A549 (cell line): ENCODE data around the gene USP3.

Source experiments
- CHD2 ChIP-seq: fragments of 150-350 bp; IDR thresholded peaks from 2 replicates; pipeline ENCODE4 v1.6.1; 2014; ENCODE audit warnings: low read length; ENCODE audit not compliant: partially characterized antibody
- FOSL2 ChIP-seq, 2 experiments: fragments of 450-650 bp in 1 of 2; fragments of >200 bp in 1 of 2; sonication (Bioruptor Twin) in 1 of 2; formaldehyde crosslinking; IDR thresholded peaks; 2 replicates each; pipeline versions ENCODE4 v1.5.0 to v1.6.1; 2016 to 2020; ENCODE audit warnings: mild to moderate bottlenecking in 1 of 2, moderate library complexity in 1 of 2
- HEYL ChIP-seq: fragments of 250-450 bp; sonication (Bioruptor Pico); IDR thresholded peaks from 2 replicates; pipeline ENCODE4 v1.8.0; 2021; ENCODE audit warnings: mild to moderate bottlenecking, moderate library complexity
- JUN ChIP-seq, 2 experiments: fragments of >200 bp; sonication (Bioruptor Twin); formaldehyde crosslinking; IDR thresholded peaks; 2 replicates in 1 of 2; 3 replicates in 1 of 2; pipeline ENCODE4 v1.6.1; 2016 to 2017
- JUNB ChIP-seq: fragments of >200 bp; sonication (Bioruptor Twin); formaldehyde crosslinking; IDR thresholded peaks from 2 replicates; pipeline ENCODE4 v1.6.1; 2016
- KDM1A ChIP-seq: fragments of 200-600 bp; sonication (generic); IDR thresholded peaks from 2 replicates; pipeline ENCODE4 v1.6.1; 2016; ENCODE audit warnings: low read depth, mild to moderate bottlenecking
- MAFK ChIP-seq: fragments of 450-650 bp; IDR thresholded peaks from 2 replicates; pipeline ENCODE4 v1.6.1; 2014; ENCODE audit not compliant: partially characterized antibody
- MYC ChIP-seq: IDR thresholded peaks from 2 replicates; pipeline ENCODE4 v1.6.1; 2012; ENCODE audit warnings: mild to moderate bottlenecking, inconsistent platforms, low read length, improper control_type of control experiment, borderline replicate concordance
- NPAS2 ChIP-seq: fragments of 250-450 bp; sonication (Bioruptor Pico); IDR thresholded peaks from 2 replicates; pipeline ENCODE4 v1.8.0; 2022; ENCODE audit warnings: mild to moderate bottlenecking, moderate library complexity, borderline replicate concordance
- POLR2A ChIP-seq: IDR thresholded peaks from 2 replicates; pipeline ENCODE4 v1.6.1; 2012; ENCODE audit warnings: mild to moderate bottlenecking, low read length
- RAD21 ChIP-seq, 2 experiments: fragments of >200 bp in 1 of 2; sonication (Bioruptor Twin) in 1 of 2; formaldehyde crosslinking in 1 of 2; IDR thresholded peaks in 1 of 2; conservative IDR thresholded peaks in 1 of 2; 2 replicates in 1 of 2; 3 replicates in 1 of 2; pipeline ENCODE4 v1.6.1; 2012 to 2018; ENCODE audit warnings: inconsistent platforms in 1 of 2
- TF ChIP-seq, protein P1 (sequence below): fragments of >200 bp; sonication (Bioruptor Twin); formaldehyde crosslinking; IDR thresholded peaks from 3 replicates; pipeline ENCODE4 v1.5.1; 2016
- TF ChIP-seq, protein P2 (sequence below): fragments of 200-600 bp; sonication (generic); IDR thresholded peaks from 2 replicates; pipeline ENCODE4 v1.6.1; 2016; ENCODE audit warnings: antibody characterized with exemption, mild to moderate bottlenecking, moderate library complexity

DNA sequence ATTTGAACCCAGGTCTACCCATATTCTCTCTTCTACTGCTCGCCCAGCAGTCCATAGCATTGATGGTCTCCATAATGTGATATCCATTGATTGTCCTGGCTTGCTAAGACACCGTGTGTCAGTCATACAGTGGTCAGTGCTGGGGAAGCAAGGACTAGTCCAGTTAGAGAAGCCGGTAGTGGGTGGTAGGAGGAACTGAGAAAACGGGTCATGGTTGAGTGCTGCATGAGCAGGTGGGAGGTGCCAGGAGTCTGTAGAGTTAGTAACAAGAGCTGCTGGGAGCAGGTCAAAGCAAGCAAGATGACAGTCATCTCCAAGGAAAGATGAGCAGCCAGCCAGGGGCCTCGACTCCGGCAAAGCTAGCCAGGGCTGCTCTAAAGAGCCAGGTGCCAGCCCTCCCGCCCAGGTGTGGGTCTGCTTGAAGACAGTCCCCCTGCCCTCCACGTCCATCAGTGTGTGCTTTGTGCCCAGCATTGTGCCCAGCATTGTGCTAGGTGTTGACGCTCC is 29.5 kb upstream of the USP3 start:
- no peak for TF ChIP-seq JUNB
- TF ChIP-seq, protein P1, sequence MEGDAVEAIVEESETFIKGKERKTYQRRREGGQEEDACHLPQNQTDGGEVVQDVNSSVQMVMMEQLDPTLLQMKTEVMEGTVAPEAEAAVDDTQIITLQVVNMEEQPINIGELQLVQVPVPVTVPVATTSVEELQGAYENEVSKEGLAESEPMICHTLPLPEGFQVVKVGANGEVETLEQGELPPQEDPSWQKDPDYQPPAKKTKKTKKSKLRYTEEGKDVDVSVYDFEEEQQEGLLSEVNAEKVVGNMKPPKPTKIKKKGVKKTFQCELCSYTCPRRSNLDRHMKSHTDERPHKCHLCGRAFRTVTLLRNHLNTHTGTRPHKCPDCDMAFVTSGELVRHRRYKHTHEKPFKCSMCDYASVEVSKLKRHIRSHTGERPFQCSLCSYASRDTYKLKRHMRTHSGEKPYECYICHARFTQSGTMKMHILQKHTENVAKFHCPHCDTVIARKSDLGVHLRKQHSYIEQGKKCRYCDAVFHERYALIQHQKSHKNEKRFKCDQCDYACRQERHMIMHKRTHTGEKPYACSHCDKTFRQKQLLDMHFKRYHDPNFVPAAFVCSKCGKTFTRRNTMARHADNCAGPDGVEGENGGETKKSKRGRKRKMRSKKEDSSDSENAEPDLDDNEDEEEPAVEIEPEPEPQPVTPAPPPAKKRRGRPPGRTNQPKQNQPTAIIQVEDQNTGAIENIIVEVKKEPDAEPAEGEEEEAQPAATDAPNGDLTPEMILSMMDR: no peak
- TF ChIP-seq NPAS2 (CRISPR knock-in tag): no peak
- TF ChIP-seq POLR2A: no peak
- no peak for TF ChIP-seq CHD2
- peak; percentile 59; the same call in 1 of the 2 replicates for TF ChIP-seq KDM1A
- TF ChIP-seq, protein P2, sequence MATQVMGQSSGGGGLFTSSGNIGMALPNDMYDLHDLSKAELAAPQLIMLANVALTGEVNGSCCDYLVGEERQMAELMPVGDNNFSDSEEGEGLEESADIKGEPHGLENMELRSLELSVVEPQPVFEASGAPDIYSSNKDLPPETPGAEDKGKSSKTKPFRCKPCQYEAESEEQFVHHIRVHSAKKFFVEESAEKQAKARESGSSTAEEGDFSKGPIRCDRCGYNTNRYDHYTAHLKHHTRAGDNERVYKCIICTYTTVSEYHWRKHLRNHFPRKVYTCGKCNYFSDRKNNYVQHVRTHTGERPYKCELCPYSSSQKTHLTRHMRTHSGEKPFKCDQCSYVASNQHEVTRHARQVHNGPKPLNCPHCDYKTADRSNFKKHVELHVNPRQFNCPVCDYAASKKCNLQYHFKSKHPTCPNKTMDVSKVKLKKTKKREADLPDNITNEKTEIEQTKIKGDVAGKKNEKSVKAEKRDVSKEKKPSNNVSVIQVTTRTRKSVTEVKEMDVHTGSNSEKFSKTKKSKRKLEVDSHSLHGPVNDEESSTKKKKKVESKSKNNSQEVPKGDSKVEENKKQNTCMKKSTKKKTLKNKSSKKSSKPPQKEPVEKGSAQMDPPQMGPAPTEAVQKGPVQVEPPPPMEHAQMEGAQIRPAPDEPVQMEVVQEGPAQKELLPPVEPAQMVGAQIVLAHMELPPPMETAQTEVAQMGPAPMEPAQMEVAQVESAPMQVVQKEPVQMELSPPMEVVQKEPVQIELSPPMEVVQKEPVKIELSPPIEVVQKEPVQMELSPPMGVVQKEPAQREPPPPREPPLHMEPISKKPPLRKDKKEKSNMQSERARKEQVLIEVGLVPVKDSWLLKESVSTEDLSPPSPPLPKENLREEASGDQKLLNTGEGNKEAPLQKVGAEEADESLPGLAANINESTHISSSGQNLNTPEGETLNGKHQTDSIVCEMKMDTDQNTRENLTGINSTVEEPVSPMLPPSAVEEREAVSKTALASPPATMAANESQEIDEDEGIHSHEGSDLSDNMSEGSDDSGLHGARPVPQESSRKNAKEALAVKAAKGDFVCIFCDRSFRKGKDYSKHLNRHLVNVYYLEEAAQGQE: no peak; the same call in 1 of the 2 replicates
- no peak for TF ChIP-seq HEYL (CRISPR knock-in tag)
- no peak for TF ChIP-seq JUN (IDR thresholded peaks at IDR 0.05)
- TF ChIP-seq FOSL2 (IDR thresholded peaks at IDR 0.05): no peak
- peak; percentile 11; the same call in 1 of the 2 replicates for TF ChIP-seq FOSL2 (CRISPR knock-in tag; IDR thresholded peaks at IDR 0.05)
- TF ChIP-seq MAFK: no peak
- TF ChIP-seq RAD21 (conservative IDR thresholded peaks at IDR 0.05 in 1 of 2, IDR thresholded peaks at IDR 0.05 in 1 of 2): no peak
- no peak for TF ChIP-seq MYC
